Activated CD8-positive, alpha-beta memory T cell treated with anti-CD3 and anti-CD28 coated beads for 1 hour (primary cell): ENCODE results near the gene IGF1R.

Experiments used
- DNase-seq, 2 donors: peaks; one replicate each; pipeline ENCODE4 v3.0.0-alpha.2; 2020; ENCODE audit warnings: low read depth in 1 of 2; ENCODE audit errors: extremely low read depth in 1 of 2

IGF1R gene

DNA sequence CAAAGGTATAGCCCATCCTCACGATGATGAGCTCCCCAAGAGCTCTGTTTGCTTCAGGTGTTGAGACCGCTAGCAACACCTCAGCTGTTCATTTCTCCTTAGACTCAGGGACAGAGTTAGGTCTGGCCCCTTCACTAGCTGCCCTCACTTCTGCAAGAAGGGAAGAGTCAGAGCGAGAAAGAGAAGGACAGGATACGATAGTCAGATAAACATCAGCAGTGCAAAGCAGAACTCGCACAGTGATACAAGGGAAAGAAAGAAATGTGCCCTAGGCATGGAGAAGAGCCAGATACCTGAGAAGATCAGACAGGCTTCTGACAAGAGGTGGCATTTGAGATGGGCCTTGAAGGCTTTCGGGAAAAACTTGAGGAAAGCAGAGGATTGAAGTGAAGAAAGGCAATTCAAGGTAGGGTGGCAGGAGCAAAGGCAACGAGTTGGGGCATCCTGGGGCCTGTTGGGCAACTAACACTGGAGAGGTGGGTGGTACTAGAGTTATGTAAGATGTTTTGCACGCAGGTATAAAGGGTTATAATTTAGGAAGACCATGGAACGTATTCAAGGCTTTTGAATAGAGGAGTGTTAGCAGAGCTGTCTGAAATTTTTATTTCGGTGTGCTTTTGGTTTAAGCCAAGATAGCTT lies 253.2 kb downstream of the IGF1R start:
- no peak for DNase-seq

DNA sequence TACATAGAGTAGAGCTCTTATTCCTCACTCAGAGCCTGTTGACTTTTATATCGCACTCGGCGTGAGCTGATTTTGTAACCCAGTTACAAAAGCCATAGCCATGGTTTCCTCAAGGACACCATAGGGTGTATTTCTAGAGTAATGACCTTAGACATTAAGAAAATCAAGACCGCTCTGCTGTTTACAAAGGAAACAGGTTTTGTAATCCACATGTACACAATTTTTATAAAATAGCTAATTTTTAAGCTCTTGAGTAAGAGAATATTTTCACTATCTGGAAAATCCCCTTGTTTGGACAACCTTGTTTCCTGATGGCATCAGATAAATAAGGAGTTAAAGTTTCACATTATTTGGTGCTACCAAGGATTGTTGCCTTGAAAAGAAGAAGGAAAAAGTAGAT lies 254.6 kb downstream of the IGF1R start:
- no peak for DNase-seq

DNA sequence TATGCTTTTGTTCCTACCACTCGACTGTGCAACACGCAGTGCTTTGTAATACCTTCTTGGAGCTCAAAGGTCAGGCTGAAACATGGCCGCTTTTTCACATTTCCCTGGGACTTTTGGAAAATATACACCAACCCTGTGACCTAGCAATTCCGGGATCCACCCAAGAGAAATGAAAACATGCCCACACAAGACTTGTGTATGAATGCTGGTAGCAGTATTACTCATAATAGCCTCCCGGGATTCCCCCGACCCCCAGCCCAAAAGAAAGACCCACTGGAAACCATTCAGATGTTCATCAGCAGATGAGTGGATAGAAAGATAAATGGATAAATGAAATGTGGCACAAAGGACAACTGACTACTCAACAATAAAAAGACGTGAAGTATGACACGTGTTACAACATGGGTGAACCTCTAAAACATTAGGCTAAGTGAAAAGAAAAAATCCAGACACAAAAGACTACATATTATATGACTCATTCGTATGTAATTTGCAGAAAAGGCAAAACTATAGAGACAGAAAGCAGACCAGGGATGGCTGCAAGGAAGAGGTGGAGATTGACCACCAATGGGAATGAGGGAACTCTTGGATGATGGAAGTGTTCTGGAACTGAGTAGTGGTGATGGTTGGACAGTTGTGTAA lies 255.2 kb downstream of the IGF1R start:
- DNase-seq, result no peak

DNA sequence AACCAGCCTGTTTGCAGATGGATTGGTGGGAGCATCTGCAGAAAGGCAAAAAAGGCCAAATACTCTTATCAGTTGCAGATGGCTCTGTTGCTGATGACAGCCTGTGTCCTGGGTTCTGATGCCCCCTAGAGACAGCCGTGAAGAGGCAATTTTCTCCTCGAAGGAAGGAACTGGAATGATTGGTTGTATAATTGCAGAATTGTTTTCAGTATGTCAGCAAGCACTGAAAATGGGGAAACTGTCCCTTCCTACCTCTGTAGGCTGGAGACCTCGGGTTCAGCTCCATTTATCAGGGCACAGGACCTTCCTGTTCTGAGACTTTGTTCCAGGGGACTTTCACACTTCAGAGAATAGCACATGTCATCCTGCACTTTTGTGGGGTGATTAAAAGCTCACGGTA lies 256.2 kb downstream of the IGF1R start:
- DNase-seq, result no peak

DNA sequence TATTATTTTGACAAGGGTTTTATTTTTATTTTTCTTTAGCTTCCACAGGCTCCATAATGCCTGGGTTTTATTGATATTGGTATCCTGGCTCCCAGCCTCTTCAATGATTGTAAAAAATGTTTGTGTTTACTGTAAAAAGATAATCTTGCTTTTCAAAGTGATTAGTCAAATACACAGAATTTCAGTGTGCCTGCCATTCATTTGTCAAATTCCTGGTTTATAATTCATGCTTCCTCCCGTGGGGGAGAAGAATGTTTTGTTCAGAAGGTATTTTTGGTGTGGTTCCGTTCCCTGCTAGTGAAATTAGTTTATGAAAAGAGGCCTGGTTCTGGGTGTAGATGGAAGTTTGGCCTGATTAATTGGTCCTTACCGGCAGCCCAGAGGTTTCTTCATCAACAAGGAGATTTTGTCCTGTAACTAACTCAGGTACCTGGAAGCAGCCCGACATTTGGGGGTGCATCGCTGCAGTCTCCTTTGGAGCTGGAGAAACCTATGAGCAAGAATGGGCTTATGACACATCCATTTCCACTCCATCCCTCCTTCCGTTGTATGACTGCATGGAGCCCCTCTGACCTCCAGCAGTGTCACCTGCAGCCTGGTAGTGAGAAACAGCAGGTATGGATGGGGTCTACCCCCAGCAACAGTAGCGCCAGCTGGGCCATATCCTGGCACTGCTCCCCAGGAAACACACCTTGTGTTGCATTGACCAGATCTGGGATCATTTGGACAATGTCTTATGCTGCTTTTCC lies 257.8 kb downstream of the IGF1R start:
- DNase-seq, result no peak

DNA sequence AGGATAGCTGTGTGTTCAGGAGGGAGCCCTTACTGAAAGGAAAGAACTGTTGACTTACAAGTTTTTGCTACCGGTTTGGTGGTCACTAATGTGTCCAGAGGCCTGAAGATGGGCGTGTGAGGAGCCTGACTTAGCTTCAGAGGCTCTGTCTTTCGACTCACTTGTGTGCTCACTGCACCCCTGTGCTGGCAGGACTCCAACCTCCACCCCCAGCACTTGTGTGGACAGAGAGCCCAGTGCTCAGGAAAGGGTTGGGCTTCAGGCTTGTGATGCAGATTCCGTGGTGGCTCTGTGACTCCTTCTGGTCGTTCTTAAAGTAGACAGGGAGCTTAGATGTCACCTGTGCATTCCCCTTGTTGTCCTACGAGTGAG lies 258.4 kb downstream of the IGF1R start:
- no peak for DNase-seq

DNA sequence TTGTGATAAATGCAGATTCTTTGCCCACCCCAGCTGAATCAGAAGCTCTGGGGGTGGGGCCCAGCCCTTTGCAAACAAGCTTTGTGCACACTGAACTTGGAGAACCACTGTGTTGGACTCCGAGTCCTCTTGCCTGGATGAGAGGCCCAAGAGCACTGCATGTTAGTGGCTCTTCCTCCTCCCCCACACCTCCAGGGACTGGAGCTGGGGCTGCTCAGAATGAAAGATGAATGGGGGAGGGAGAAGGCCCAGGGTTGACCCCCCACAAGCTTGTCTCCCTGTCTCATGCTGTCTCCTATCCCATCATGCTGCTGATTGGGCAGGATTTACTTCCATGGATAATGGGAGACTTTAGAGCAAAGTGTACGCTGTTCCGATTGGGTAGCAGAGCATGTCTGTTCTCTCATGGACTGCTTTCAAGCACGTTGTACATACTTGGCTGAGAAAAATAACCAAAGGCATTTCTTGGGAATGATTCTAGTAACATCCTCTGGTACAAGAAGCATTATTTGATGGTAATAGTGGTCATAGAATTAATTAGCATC lies 259.7 kb downstream of the IGF1R start:
- no peak for DNase-seq

DNA sequence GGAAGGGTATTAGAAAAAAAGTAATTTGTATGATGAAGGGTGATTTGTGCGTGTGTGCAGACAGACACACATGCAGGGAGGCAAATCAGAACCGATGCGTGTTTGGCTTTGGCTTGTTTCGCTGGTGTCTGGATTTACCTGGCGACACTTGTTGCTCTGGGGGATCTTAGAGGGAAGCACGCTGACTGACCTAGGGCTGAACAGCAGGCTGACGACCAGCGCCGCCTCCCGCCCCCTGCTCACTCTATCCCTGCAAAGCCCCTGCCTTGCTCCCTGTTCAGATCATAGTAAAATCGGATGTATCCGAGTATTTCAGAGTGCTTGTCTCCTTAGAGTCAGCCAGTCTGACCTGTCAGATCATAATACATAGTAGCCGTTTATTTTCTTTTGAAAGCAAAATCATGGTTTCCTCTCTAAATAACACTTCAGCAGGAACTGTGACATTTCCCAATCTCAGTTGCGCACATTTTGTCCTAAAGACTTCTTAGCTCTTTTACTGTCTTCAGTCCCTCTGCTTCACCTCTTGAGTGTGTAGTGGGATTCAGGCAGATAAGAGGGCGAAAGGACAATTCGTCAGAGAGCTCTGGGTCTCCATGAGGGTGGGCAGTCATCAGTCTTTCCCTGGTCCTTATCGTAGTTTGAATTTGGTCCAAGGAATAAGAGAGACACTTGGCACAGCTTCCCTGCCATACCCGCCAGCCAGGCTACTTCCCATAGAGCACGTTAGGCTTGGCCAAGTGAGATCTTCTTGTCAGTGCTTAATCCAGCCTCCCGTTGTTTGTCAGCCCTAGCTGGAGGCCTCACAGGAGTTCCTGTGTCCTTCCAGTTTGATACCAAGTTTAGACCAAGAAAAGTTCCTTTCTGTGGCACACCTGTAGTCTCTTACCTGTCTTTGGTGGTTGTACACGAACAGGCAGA lies 261.9 kb downstream of the IGF1R start:
- DNase-seq, result no peak

DNA sequence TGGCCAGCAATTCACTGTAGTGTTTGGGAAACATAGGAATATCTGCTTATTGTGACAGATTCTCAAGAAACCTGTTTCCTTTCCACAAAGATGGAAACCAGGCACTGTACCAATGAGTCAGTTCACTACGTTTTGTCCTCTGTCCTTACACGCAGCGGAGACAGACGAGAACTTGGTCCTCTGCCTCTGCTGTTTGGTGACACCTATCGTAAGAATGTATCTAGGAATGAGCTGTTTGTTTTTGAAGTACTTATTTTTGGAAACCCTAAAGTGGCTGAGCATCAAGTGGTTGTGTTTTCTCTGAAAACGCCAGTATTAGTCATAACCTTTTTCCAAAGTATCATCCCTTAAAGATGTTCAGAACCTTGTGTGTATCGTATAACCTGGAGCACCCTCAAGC lies 266.3 kb downstream of the IGF1R start:
- DNase-seq, result no peak

DNA sequence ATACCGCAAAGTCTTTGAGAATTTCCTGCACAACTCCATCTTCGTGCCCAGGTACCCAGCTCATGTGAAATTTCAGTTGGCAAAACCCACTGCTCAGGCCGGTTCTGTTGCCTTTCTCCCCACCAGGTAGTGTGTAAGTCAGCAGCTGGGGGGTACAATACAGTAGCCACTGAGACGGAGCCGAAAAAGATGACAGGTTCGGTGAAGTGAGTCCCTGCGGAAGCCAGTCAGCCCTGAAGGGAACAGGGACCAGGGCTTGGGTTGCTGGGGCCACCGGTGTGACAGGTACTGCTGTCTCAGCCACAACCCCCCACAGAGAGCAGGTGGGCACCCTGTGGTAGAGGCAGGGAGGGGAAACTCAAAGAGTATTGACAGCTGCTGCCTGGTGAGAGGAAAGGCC lies 268.5 kb downstream of the IGF1R start:
- DNase-seq, result no peak

DNA sequence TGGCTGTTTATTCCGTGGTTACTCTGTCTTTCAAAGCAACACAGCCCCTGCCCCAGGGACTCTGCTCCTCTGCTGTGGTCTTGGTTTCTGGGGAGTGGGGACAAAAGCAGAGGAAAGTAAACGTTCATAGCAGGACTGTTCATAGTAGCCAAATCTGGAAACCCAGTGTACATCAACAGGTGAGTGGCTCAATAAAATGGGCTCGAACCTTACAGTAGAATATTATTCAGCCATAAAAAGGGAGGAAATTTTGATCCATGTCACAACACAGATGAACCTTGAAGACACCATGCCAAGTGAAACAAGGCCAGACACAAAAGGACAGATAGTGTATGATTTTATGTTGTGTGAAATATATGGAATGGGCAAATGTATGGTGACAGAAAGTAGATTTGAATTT lies 269.1 kb downstream of the IGF1R start:
- DNase-seq, result no peak

DNA sequence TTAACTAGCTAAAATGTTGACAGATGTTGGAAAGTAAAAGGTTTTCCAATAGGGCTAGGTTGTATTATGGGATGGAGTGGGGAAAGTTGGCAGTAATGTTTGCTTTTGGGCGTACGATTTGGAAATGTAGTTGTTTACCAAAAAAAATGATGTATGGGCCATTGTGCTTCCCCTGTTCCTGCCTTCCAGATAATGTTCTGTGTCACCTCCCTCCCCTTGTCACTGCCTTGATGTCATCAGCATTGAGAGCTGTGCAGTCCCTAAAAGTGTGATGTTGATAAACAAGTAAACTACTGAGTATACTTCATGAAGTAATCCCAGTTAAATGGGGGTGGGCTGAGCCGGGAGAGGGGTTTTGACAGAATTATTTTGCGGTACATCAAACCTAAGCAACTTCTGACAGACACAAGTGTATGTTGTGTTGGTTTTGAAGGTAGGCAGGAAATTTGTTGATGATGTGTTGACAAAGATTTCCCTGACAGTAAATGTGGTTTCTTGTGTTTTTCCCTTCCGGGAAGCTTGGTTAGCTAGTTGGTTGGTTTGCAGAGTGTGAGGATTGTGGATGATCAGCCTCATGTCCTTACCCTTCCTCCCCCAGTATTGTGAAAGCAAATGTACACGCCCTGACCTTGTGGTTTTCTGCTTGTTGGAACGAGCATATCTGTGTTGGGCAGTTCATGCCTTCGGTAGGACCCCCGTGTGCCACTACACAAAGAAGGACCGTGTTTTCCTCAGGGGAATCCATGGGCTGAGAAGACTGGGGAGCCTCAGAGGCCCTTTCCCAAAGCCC lies 271.9 kb downstream of the IGF1R start:
- DNase-seq, result no peak

DNA sequence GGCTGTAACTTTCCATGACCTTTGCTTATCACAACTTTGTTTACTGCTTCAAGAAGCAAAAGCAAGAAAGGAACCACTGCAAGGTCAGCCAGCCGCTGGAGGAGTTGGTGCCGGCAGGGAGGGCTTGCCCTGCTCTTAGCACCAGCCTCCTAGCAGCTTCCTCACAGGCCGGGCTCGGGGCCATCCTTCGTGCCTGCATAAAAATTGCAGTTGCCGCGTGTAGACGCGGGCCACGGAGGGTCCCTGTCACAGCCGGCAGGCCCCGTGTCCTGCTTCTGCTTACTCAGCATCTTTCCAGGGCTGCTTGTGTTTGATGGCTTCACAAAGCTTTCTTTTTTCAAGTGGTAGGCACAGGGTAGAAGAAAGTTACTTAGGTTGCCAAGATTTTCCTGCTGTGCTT lies 274.8 kb downstream of the IGF1R start:
- DNase-seq, result no peak

DNA sequence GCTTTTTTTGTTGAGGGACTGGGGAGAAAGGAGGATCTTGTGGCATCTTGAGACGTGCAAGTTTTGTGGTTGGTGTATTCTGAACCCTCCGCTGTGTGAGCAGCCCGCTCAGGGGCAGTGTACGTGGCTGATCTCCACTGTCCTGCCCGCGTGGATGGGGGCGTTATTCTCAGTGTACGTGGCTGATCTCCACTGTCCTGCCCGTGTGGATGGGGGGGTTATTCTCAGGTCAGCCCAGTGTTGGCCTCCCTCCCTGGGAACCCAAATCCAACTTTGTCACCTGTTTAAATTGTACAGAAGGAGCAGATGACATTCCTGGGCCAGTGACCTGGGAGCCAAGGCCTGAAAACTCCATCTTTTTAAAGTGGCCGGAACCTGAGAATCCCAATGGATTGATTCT lies 275.2 kb downstream of the IGF1R start:
- no peak for DNase-seq

DNA sequence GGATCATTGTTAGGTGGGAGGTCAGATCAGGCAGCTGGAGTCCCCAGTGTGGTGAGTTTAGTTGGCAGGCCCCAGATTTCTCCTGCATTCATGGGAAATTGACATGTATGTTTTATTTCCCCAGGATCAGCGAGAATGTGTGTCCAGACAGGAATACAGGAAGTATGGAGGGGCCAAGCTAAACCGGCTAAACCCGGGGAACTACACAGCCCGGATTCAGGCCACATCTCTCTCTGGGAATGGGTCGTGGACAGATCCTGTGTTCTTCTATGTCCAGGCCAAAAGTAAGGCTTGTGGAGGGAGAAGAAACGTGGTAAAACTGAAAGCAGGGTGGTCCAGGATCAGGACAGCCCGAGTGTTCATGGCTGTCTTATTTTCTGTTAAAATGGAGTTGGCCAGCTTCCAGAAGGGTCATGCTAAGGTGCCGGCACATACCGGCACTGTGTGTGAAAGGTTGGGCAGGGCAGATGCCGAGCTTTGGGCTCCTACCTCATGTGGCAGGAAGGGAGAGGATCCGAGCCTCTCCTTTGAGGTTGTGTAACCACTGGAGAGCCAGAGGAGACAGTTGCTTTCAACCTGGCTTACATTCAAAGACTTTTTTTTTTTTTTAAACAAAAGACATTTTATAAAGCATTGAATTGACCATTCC lies 276.2 kb downstream of the IGF1R start:
- DNase-seq, result no peak

DNA sequence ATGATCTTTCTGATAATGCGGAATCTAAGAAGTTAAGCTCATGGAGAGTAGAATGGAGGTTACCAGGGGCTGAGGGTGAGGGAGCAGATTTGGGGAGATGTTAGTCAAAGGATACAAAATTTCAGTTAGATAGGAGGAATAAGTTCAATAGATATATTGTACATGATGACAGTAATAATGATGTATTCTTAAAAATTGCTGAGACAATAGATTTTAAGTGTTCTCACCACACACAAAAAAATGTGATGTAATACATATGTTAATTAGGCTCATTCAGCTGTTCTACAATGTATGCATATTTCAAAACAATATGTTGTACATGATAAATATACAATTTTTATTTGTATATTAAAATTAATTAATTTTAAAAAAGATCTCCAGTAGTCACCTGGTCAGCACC lies 277.9 kb downstream of the IGF1R start:
- DNase-seq, result no peak

DNA sequence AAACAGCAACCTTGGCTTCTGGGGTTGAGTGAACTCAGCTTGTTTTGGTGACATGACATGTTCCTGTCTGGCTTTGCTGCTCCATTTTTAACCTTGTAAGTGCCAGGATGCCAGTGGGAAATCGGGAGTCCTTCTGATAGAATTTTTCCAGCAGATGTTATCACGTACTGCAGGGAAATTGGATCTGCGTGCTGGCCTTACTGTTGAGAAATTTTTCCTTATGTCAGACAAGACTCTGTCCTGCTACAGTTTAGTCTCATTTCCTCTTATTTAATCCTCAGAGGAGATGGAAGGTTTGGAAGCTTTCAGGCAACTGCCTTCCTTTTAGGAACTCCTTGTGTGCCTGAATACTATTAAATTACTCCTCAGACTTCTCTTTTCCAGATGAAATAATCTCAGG lies 278.7 kb downstream of the IGF1R start:
- no peak for DNase-seq

DNA sequence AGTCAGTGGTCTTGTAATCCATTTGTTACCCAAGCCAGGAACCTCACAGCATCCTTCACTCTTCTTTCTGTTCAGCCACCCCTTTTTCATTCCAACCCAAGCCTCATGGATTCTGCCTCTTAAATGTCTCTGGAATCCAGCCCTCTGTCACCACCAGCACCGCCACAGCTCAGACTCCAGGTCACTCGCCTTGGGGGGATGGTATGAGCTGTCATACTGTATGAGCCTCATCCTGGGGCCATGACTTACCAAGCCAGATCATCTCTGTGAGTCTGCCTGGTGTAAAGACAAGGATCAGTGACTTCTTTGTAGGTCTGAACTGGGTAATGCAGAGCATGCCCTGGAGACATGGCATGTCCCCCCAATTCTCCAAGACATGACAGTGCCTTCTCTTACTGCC lies 279.7 kb downstream of the IGF1R start:
- no peak for DNase-seq

DNA sequence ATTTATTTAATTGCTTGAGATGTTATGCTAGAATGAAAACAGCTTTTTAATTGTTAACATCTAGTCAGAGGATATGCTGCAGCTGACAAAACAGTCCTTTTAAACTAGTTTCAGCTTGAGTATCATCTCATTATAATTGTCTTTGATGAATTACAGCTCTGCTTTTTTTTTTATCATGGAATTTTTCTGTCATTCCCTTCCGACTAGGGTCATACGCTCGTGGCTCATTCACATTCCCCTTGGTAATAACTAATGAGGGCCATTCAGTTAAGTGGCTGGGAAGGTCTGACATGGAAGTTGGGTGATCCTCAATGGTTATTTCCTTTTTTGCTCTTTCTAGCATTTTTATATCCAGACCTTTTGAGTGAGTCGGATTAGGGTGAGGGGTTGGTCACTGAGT lies 282.2 kb downstream of the IGF1R start:
- DNase-seq, result no peak

DNA sequence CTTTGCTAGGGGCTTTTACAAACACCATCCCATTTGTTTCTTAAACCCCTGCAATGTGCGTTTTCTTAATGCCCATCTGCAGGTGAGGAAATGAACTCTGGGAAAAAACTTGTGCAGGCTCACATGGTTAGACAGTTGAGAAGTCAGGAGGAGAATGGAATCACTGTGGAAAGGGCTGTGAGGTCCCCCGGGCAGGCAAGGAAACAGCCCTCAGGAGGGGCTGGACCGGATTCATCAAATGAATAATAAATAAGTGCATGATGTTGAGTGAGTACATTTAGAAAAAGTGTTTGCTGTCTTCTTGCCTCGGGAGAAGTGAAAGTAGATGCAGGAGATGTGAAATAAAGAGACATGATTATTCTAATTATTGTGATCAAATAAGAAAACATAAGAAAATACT lies 282.7 kb downstream of the IGF1R start:
- DNase-seq, result no peak
